Ishikawa (cell line): ENCODE measurements around the gene ZBTB46.

ENCODE experiments used
- CEBPB ChIP-seq: IDR thresholded peaks from 2 replicates; pipeline ENCODE4 v1.6.1; 2012
- CREB1 ChIP-seq: IDR thresholded peaks from 2 replicates; pipeline ENCODE4 v1.6.1; 2012; ENCODE audit warnings: low read depth
- EGR1 ChIP-seq: IDR thresholded peaks from 2 replicates; pipeline ENCODE4 v1.6.1; 2012
- EP300 ChIP-seq: IDR thresholded peaks from 2 replicates; pipeline ENCODE4 v1.6.1; 2012; ENCODE audit warnings: borderline replicate concordance
- FOXM1 ChIP-seq: IDR thresholded peaks from 2 replicates; pipeline ENCODE4 v1.6.1; 2012; ENCODE audit warnings: low read depth, borderline replicate concordance
- MAX ChIP-seq: IDR thresholded peaks from 2 replicates; pipeline ENCODE4 v1.6.1; 2012
- NFIC ChIP-seq: IDR thresholded peaks from 2 replicates; pipeline ENCODE4 v1.6.1; 2012
- RAD21 ChIP-seq: IDR thresholded peaks from 2 replicates; pipeline ENCODE4 v1.6.1; 2012; ENCODE audit warnings: low read depth
- REST ChIP-seq: IDR thresholded peaks from 2 replicates; pipeline ENCODE4 v1.6.1; 2012; ENCODE audit warnings: low read depth, mild to moderate bottlenecking
- TAF1 ChIP-seq: IDR thresholded peaks from 2 replicates; pipeline ENCODE4 v1.6.1; 2012; ENCODE audit warnings: low read depth, mild to moderate bottlenecking
- TCF12 ChIP-seq: IDR thresholded peaks from 2 replicates; pipeline ENCODE4 v1.6.1; 2012; ENCODE audit warnings: low read depth
- TEAD4 ChIP-seq: IDR thresholded peaks from 2 replicates; pipeline ENCODE4 v1.6.1; 2012
- USF1 ChIP-seq: IDR thresholded peaks from 2 replicates; pipeline ENCODE4 v1.6.1; 2012
- YY1 ChIP-seq: IDR thresholded peaks from 2 replicates; pipeline ENCODE4 v1.6.1; 2012; ENCODE audit warnings: low read depth
- ZBTB7A ChIP-seq: IDR thresholded peaks from 2 replicates; pipeline ENCODE4 v1.6.1; 2012; ENCODE audit warnings: low read depth

Gene ZBTB46

GRCh38 chr20:63749597-63750508 is 81.2 kb downstream of the ZBTB46 start:
- TF ChIP-seq RAD21 = no peak
- no peak for TF ChIP-seq FOXM1
- TF ChIP-seq ZBTB7A = no peak
- TF ChIP-seq EGR1 = no peak
- no peak for TF ChIP-seq REST
- no peak for TF ChIP-seq MAX
- TF ChIP-seq CREB1 = no peak
- TF ChIP-seq CEBPB = no peak
- TF ChIP-seq EP300 = no peak
- TF ChIP-seq TCF12 = no peak
- no peak for TF ChIP-seq YY1
- TF ChIP-seq TAF1 = no peak

GRCh38 chr20:63748934-63749270 is 82.2 kb downstream of the ZBTB46 start:
- TF ChIP-seq CREB1 (no peak), TCF12 (no peak), REST (no peak)

- TF ChIP-seq CEBPB (no peak), YY1 (no peak), MAX (no peak), NFIC (no peak), TAF1 (no peak), RAD21 (no peak), FOXM1 (no peak), EP300 (no peak), USF1 (no peak), REST (no peak), EGR1 (no peak), ZBTB7A (no peak), TCF12 (no peak), CREB1 (no peak), TEAD4 (no peak)
Measured at GRCh38 chr20:63748070-63748933, 82.8 kb downstream of the ZBTB46 start.

- TF ChIP-seq RAD21 = no peak
- no peak for TF ChIP-seq EGR1
- no peak for TF ChIP-seq TEAD4
- no peak for TF ChIP-seq USF1
- TF ChIP-seq CREB1 = no peak
Measured at GRCh38 chr20:63747622-63748069, 83.4 kb downstream of the ZBTB46 start.
